T47D (cell line): Measurements from ENCODE around the gene VPS26A.
"Not testable (repeated sequence)": the region's sequence is repeated elsewhere in the genome, so short reads cannot be mapped to it uniquely, and the experiment has no call there.

Experiments
- DNase-seq, 2 experiments: peaks; one replicate each; pipeline versions ENCODE4 v3.0.0 to v3.0.0-alpha.2; 2011 to 2012; ENCODE audit warnings: low read depth in 1 of 2, low spot score in 1 of 2
- JUND ChIP-seq: IDR thresholded peaks from 2 replicates; pipeline ENCODE4 v1.6.1; 2012; ENCODE audit warnings: low read depth
- in situ Hi-C: cut with HindIII; loops from 2 replicates; pipeline ENCODE4 v1.10.0; 2016; ENCODE audit warnings: low sequenced_read_pairs, low pct_unique_long_range_greater_than_20kb

VPS26A gene

DNA sequence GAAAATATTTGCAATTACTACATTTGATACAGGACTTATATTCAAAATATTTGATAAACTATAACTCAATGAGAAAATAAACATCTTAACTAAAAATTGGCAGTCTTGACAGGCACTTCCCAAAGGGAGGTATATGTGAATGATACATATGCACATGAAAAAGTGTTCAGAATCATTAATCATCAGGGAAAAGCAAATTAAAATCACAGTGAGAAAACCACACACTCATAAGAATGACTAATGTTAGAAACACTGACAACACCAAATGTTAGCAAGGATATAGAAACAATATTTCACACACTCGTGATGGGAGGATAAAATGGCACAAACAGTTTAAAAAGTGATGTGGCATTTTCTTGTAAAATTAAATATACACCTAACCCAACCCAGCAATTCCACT is 4.1 kb upstream of the VPS26A start:
- DNase-seq = no peak
- in situ Hi-C loops = no loop called here
- TF ChIP-seq JUND = no peak

DNA sequence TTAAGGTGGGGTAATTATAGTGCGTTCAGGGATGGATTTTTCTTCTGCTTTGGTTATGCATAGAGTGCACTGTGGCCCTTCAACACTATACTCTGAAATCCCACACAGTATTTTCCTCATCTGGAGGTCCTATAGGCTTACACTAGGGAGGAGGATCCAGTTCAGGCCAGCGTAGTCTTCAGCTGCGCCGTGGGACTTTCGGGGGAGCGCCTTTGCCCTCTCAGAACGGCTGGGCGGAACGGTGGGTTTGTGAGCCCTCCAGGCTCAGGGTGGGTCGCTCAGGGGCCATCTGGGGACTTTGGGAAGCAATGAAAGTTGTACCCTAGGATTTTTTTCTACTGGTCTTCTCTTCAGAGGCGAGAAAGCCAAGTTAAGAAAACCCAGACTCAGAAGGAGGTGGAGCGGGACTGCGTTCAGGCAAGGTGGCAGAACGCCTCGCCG is 652 bp upstream of the VPS26A start:
- DNase-seq = peak; percentile 59 to 76
- in situ Hi-C loops = no loop called here
- TF ChIP-seq JUND = no peak

DNA sequence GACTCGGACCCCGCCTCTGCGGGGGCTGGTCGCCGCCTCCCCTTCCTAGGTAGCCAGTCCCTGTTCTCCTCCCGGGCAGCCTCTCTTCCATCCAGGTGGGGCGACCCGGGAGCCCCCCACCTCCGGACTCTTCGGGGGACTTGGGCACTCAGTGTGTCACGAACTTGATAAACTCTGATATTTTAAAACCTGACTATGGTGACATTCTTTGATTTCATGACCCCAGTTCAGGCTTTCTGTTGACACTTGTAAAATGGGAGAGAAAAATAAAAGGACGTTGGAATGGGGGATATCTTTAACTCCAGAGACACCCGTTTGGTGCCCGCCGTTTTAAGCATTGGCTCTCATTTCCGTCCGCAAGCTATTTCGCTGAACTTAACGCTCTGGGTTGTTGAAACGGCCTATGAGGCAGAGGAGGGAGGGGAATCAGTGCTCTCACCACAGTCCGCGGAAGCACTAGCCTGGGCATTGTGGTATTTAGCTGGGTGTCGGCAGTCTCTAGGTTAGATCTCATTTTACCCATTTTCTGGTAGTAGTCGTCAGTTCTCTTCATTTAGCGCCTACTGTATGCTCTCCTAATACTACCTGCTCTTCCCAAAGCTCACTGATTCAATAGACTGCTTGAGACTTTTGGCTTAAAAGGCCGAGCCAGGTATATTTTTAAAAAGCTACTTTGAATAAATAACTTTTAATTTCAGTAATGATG is 738 bp downstream of the VPS26A start:
- no peak for TF ChIP-seq JUND
- in situ Hi-C loops = no loop called here
- peak; percentile 55 to 76 for DNase-seq

DNA sequence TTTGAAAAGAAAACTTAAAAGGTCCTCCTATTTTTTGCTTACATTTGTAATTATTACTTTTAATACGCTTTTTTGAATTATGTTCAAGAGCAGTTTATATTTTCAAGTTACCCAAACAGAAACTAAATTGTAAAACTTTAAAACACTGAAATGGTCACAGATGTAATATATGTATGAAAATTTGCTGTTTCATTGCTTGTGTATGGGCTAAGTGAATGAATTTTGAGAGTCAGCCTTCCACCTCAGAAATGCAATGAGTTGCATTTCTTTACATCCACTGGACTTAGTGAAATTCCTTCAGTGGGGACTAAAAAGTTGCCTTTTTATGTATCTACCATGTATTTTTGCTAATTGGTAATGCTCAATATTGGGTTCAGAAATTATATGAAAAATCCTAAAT is 1.6 kb downstream of the VPS26A start:
- DNase-seq = no peak
- no peak for TF ChIP-seq JUND
- in situ Hi-C loops = no loop called here

DNA sequence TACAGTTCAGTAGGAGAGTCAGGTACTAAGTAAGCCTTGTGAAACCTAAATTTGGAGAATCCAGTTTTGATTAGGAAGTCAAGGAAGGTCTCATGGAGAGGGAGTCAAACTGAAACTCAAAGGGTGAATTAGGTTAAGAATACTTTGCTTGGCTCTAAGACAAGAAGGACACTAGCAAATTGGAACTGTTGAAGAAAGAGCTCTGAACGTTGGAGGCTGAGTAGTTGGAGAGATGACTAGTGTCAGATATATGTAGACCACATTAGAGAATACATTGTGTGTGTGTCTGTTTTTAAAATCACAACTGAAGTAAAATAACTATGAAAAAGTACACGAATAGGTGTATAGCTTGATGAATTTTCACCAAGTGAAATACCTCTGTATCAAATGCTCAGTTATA is 6.3 kb downstream of the VPS26A start:
- no peak for TF ChIP-seq JUND
- DNase-seq = no peak
- in situ Hi-C loops = no loop called here

DNA sequence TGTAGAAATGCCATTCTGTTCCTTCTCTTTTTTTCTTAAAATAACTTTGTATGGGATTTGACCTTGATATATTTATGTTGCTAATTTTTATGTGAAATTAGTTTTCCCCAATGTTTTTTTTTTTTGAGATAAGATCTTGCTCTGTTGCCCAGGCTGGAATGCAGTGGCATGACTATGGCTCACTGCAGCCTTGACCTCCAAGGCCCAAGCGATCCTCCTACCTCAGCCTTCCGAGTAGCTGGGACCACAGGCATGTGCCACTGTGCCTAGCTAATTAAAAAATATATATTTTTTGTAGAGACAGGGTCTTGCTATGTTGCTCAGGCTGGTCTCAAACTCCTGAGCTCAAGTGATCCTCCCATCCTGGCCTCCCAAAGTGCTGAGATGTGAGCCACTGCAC is 16.0 kb downstream of the VPS26A start:
- no peak for TF ChIP-seq JUND
- DNase-seq = no peak
- in situ Hi-C loops = no loop called here

DNA sequence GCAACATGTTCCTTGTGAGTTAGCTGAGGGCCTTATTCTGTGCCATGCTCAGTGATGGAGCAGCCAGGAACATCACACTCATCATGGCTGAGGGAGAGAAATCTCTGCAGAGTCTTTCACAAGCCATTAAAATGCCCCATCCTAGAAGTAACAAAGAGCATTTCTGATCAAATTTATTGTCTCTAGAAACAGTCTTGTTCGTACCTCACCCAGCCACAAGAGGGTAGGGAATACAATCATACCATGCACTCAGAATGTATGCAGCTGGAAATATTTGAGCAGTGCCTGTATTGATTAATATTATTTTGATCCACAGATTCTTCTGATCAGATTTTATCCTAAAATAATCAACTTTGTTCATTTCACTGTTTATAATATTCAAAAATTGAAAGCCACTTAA is 17.3 kb downstream of the VPS26A start:
- in situ Hi-C loops = no loop called here
- DNase-seq = no peak
- TF ChIP-seq JUND = no peak

DNA sequence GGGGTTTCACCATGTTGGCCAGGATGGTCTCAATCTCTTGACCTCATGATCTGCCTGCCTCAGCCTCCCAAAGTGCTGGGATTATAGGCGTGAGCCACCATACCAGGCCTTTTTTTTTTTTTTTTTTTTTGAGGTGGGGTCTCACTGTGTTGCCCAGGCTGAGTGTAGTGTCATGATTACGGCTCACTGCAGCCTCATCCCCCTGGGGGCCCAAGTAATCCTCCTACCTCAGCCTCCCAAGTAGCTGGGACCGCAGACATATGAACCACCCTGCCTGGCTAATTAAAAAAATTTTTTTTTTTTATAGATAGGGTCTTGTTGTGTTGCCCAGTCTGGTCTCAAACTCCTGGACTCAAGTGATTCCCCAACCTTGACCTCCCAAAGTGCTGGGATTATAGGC is 18.1 kb downstream of the VPS26A start:
- in situ Hi-C loops, DNase-seq: not testable (repeated sequence)

DNA sequence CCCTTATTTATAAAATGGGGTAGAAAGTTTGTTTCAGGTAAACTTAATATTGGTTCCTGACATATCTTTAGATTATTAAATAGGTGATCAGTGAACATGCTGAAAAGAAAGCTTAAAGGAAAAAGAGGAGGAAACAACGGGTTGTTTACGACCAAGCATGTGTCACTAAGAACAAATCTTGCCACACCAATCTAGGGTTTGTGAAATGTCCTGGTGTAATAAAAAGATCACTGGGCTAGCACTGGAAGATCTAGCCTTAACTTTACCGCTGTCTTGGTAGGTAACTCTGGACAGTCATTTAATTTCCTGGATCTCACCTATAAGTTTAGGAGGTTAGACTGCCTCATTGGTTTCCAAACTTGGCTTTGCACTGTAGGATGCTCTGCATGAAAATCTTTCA is 19.0 kb downstream of the VPS26A start:
- no peak for DNase-seq
- no peak for TF ChIP-seq JUND
- in situ Hi-C loops = no loop called here

DNA sequence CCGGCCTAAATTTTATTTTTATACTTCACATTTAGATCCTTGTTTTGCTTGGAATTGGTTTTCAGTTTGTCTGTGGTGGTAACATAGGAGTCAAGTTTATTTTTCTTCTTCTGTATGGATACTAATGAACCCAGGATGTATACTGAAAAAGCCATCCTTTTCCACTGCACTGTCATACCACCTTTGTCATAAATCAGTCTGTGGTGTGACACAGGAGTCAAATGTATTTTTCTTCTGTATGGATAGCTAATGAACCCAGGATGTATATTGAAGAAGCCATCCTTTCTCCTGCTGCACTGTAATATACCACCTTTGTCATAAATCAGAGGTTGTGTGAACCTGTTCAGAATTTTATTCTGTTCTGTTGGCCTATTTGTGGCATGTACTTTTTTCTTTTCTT is 21.4 kb downstream of the VPS26A start:
- TF ChIP-seq JUND = no peak
- in situ Hi-C loops = no loop called here
- no peak for DNase-seq

DNA sequence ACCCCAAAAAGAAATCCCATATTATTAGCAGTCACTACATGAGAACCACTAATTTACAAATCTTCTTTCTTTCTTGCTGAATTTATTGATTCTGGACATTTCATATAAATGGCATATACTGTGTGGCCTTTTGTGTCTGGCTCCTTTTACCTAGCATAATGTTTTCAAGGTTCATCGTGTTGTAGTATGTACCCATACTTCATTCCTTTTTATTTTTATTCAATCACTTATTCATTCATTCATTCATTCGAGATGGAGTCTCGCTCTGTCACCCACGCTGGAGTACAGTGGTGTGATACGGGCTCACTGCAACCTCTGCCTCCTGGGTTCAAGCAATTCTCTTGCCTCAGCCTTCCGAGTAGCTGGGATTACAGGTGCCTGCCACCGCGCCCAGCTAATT is 21.9 kb downstream of the VPS26A start:
- TF ChIP-seq JUND = no peak
- no peak for DNase-seq
- in situ Hi-C loops = no loop called here

DNA sequence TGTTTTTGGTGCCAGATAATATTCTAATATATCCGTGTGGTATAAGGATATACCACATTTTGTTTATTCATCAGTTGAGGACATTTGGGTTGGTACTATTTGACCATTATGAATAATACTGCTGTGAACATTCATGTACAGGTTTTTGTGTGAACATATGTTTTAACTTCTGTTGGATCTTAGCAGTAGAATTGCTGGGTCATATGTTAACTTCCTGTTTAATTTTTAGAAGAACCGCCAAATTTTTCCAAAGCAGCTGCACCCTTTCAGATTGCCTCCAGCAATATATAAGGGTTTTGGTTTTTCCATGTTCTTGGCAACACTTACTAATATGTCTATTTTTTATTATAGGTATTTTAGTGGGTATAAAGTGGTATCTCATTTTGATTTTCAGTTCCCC is 22.8 kb downstream of the VPS26A start:
- no peak for TF ChIP-seq JUND
- no peak for DNase-seq
- in situ Hi-C loops = no loop called here

DNA sequence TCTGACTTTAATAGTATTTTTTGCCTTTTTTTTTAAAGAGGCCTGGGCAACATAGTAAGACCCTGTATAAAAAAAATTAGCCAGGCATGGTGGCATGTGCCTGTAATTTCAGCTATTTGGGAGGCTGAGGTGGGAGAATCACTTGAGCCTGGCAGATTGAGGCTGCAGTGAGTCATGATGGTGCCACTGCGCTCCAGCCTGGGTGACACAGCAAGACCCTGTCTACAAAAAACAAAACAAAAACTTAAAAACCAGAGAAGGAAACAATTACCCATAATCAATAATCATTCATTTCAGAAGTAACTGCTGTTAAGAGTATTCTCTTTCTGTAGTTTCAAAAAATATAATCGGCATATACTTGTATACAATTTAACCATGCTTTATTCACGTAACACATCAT is 28.0 kb downstream of the VPS26A start:
- no peak for TF ChIP-seq JUND
- DNase-seq = no peak
- in situ Hi-C loops = no loop called here

DNA sequence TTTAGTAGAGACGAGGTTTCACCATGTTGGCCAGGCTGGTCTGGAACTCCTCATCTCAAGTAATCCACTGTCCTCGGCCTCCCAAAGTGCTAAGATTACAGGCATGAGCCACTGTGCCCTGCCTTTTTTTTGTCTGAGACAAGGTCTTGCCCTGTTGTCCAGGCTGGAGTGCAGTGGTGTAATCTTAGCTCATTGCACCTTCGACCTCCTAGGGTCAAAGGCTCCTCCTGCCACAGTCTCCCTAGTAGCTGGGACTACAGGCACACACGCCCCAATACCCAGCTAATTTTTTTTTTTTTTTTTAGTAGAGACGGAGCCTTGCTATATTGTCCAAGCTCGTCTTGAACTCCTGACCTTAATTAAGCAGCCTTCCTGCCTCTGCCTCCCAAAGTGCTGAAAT is 29.2 kb downstream of the VPS26A start:
- DNase-seq = no peak
- no peak for TF ChIP-seq JUND
- in situ Hi-C loops = no loop called here
